Transverse colon (tissue), 4 donors: ENCODE results near the gene MDGA2. TPM values are rescaled to one million over a fixed set of nuclear protein-coding genes. Genes with fewer than 3 reads are reported as not detected.
"Not testable (repeated sequence)": the region's sequence is repeated elsewhere in the genome, so short reads cannot be mapped to it uniquely, and the experiment has no call there.

Experiments used
- DNase-seq: peaks from one replicate; pipeline ENCODE4 v3.0.0-alpha.2; 2019
- H3K27ac ChIP-seq, 4 donors: fragments of 200-600 bp; sonication (generic); 2 replicates each; pipeline ENCODE4 v1.5.1; 2016 to 2018; ENCODE audit warnings: inconsistent platforms in 4 of 4
- H3K27me3 ChIP-seq: fragments of 200-600 bp; sonication (generic); 2 replicates; pipeline ENCODE4 v1.5.1; 2017; ENCODE audit warnings: inconsistent platforms
- H3K36me3 ChIP-seq, 4 donors: fragments of 200-600 bp; sonication (generic); 2 replicates each; pipeline ENCODE4 v1.5.1; 2017 to 2019; ENCODE audit warnings: inconsistent platforms in 4 of 4
- H3K4me1 ChIP-seq, 4 donors: fragments of 200-600 bp; sonication (generic); 2 replicates each; pipeline ENCODE4 v1.5.1; 2017 to 2020; ENCODE audit warnings: inconsistent platforms in 4 of 4
- H3K4me3 ChIP-seq, 4 donors: fragments of 200-600 bp; sonication (generic); 1 replicate in 1 of 4; 2 replicates in 3 of 4; pipeline versions ENCODE4 v1.5.1 to v1.6.1; 2017 to 2019; ENCODE audit warnings: inconsistent platforms in 4 of 4
- H3K9me3 ChIP-seq, 2 donors: fragments of 200-600 bp; sonication (generic); 2 replicates each; pipeline ENCODE4 v1.5.1; 2017 to 2019; ENCODE audit warnings: inconsistent platforms in 2 of 2
- CTCF ChIP-seq, 5 experiments: fragments of 200-600 bp in 3 of 5; fragments of 450-650 bp in 2 of 5; sonication (generic) in 3 of 5; IDR thresholded peaks; 1 replicate in 2 of 5; 2 replicates in 3 of 5; pipeline ENCODE4 v1.5.1; 2016 to 2017; ENCODE audit warnings: antibody characterized with exemption in 5 of 5, inconsistent platforms in 3 of 5, mild to moderate bottlenecking in 2 of 5, moderate library complexity in 1 of 5
- EP300 ChIP-seq: sonication (generic); formaldehyde crosslinking; IDR thresholded peaks from one replicate; pipeline ENCODE4 v1.6.1; 2017; ENCODE audit warnings: antibody characterized with exemption, low read depth
- POLR2A ChIP-seq: fragments of 450-650 bp; IDR thresholded peaks from one replicate; pipeline ENCODE4 v1.6.1; 2016; ENCODE audit warnings: antibody characterized with exemption, mild to moderate bottlenecking, moderate library complexity
- POLR2AphosphoS5 ChIP-seq, 3 donors: sonication (generic); formaldehyde crosslinking; IDR thresholded peaks; one replicate each; pipeline ENCODE4 v1.6.1; 2016; ENCODE audit warnings: antibody characterized with exemption in 3 of 3
- WGBS, 2 donors: methylation state at CpG; one replicate each; pipeline ENCODE4 v1.1.5; 2018; ENCODE audit warnings: low coverage in 1 of 2; 5-methylcytosine and 5-hydroxymethylcytosine counted together
- in situ Hi-C, 4 donors: fragments of 200-750 bp; cut with MboI; loops; one replicate each; pipeline versions ENCODE4 v1.15.0 to v1.15.1; 2017; ENCODE audit warnings: low sequenced_read_pairs in 3 of 4, low pct_ligation_motif_present in 1 of 4, low pct_unique_long_range_greater_than_20kb in 1 of 4
- intact Hi-C: fragments of 100-400 bp; cut with DNase I; formaldehyde crosslinking; loops from one replicate; pipeline ENCODE4 v1.15.1; 2023; ENCODE audit warnings: low total_unique reads
- total RNA-seq, 4 donors: library from RNA; depleted of rRNA; stranded (reverse); fragments of >200 nt; gene quantifications; one replicate each; pipeline ENCODE4 v1.1.0, GENCODE V29; 2016

The MDGA2 gene
- total RNA-seq, 4 donors from 2014 or later, result not detected

GRCh38 chr14:47657143-47657542 is 18.3 kb downstream of the MDGA2 start:
- no peaks in the 10 kb centered on the region for H3K9me3 ChIP-seq
- in situ Hi-C loops, result no loop called here
- 76 to 78% methylated on average over 2 to 3 of the region's 3 CpGs for WGBS, 2 donors

GRCh38 chr14:47651337-47651736 is 24.1 kb downstream of the MDGA2 start:
- DNase-seq, result no peak
- WGBS, 2 donors, result 77 to 92% methylated on average over 2 to 5 of the region's 5 CpGs
- H3K36me3 ChIP-seq, result no peaks in the 10 kb centered on the region
- intact Hi-C loops (no loop called here), in situ Hi-C loops (no loop called here)
- H3K27me3 ChIP-seq, result no peaks in the 10 kb centered on the region
- no peak for TF ChIP-seq POLR2AphosphoS5 (IDR thresholded peaks at IDR 0.05)
- TF ChIP-seq POLR2A, result no peak
- TF ChIP-seq CTCF (IDR thresholded peaks at IDR 0.05), result no peak
- TF ChIP-seq EP300, result no peak
- no peaks in the 10 kb centered on the region for H3K9me3 ChIP-seq
- H3K27ac ChIP-seq, result no peak overlapping the region
- H3K4me3 ChIP-seq, result no peak overlapping the region
- no peaks in the 10 kb centered on the region for H3K4me1 ChIP-seq

More at GRCh38 chr14:47657143-47657542, 18.3 kb downstream of the MDGA2 start:
- intact Hi-C loops, result no loop called here
- no peaks in the 10 kb centered on the region for H3K4me1 ChIP-seq
- no peak overlapping the region for H3K27ac ChIP-seq
- TF ChIP-seq POLR2A (no peak), EP300 (no peak), CTCF (IDR thresholded peaks at IDR 0.05) (no peak), POLR2AphosphoS5 (IDR thresholded peaks at IDR 0.05) (no peak)
- H3K27me3 ChIP-seq, result no peaks in the 10 kb centered on the region
- no peak overlapping the region for H3K4me3 ChIP-seq
- H3K36me3 ChIP-seq, result no peaks in the 10 kb centered on the region
- DNase-seq, result no peak

DNA sequence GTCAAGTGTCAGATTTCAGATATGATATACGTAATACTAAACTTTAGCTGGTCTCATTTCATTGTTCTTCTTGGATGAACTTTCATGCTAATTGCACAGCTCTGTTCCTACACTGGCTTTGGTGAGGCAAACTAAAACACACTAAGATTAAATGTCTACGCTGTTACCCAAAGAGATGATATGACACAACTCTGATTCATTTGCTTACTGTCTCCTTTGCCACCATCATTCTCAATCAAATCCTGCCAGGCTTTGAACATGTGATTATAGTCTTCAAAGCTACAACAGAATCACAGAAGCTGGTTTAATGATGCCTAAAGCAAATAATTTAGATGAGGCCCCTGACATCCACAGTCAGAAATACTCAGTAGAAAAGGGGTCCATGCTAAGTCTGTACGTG is 37.7 kb downstream of the MDGA2 start:
- no peaks in the 10 kb centered on the region for H3K4me1 ChIP-seq
- 75 to 79% methylated on average over 2 to 3 of the region's 3 CpGs for WGBS, 2 donors
- H3K27ac ChIP-seq, result no peak overlapping the region
- intact Hi-C loops (no loop called here), in situ Hi-C loops (no loop called here)
- H3K4me3 ChIP-seq, result no peak overlapping the region
- TF ChIP-seq POLR2AphosphoS5 (IDR thresholded peaks at IDR 0.05) (no peak), EP300 (no peak), CTCF (IDR thresholded peaks at IDR 0.05) (no peak), POLR2A (no peak)
- H3K36me3 ChIP-seq, result no peaks in the 10 kb centered on the region
- H3K9me3 ChIP-seq, result no peaks in the 10 kb centered on the region
- no peaks in the 10 kb centered on the region for H3K27me3 ChIP-seq
- DNase-seq, result no peak

DNA sequence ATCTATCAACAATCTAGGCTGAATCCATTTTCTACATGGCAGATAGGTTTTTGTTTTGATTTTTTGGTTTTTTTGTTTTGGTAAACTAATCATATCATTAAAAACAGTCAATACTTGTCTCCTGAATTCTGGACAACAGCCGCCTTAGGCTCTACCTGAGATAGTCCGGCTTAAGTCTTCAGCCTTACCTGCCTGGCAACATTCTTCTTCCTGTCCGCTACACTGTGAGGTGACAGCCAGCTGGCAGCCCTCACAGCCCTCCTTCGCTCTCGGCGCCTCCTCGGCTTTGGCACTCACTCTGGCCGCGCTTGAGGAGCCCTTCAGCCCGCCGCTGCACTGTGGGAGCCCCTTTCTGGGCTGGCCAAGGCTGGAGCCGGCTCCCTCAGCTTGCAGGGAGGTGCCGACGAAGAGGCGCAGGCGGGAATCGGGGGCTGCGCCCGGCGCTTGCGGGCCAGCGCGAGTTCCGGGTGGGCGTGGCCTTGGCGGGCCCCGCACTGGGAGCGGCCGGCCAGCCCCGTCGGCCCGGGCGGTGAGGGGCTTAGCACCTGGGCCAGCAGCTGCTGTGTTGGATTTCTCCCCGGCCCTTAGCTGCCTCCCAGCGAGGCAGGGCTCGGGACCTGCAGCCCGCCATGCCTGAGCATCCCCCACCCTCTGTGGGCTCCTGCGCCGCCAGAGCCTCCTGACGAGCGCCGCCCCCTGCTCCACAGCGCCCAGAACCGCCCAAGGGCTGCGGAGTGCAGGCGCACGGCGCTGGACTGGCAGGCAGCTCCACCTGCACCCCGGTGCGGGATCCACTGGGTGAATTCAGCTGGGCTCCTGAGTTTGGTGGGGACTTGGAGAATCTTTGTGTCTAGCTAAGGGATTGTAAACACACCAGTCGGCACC is 49.0 kb downstream of the MDGA2 start:
- in situ Hi-C loops, result no loop called here
- H3K4me3 ChIP-seq, result no peak overlapping the region
- intact Hi-C loops, result no loop called here
- H3K36me3 ChIP-seq, result no peaks in the 10 kb centered on the region
- no peaks in the 10 kb centered on the region for H3K4me1 ChIP-seq
- H3K27me3 ChIP-seq, result no peaks in the 10 kb centered on the region
- DNase-seq, result no peak
- WGBS, 2 donors, result 93 to 100% methylated on average over 1 to 21 of the region's 51 CpGs
- TF ChIP-seq EP300 (no peak), CTCF (IDR thresholded peaks at IDR 0.05) (no peak), POLR2AphosphoS5 (IDR thresholded peaks at IDR 0.05) (no peak), POLR2A (no peak)
- no peak overlapping the region for H3K27ac ChIP-seq
- no peaks in the 10 kb centered on the region for H3K9me3 ChIP-seq

DNA sequence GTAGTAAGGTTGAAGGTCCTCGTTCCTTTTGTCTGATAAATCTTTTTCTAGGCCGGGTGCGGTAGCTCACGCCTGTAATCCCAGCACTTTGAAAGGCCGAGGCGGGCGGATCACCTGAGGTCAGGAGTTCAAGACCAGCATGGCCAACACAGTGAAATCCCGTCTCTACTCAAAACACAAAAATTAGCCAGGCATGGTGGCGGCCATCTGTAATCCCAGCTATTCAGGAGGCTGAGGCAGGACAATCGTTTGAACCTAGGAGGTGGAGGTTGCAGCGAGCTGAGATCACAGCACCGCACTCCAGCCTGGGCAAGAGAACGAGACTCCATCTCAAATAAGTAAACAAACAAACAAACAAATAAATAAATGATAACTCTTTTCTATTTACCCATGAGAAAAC is 51.3 kb downstream of the MDGA2 start:
- WGBS, 2 donors, result 81 to 89% methylated on average over 13 of the region's 13 CpGs
- H3K4me3 ChIP-seq, H3K4me1 ChIP-seq, H3K36me3 ChIP-seq, intact Hi-C loops, H3K27me3 ChIP-seq, in situ Hi-C loops, DNase-seq, H3K27ac ChIP-seq, H3K9me3 ChIP-seq: not testable (repeated sequence)
